Type B pancreatic cell (in vitro differentiated cells): Measurements from ENCODE around the gene PPIB. TPM values are rescaled to one million over a fixed set of nuclear protein-coding genes. Genes with fewer than 3 reads are reported as not detected.
A peak's percentile ranks its signal among the peaks of the same experiment; 100 is the strongest.
"Not testable (repeated sequence)": the region's sequence is repeated elsewhere in the genome, so short reads cannot be mapped to it uniquely, and the experiment has no call there.

ENCODE experiments used
- DNase-seq: peaks from one replicate; pipeline ENCODE4 v3.0.0; 2021; ENCODE audit warnings: mixed read lengths; ENCODE audit not compliant: unreplicated experiment; ENCODE audit errors: extremely low spot score
- H3K27ac Mint-ChIP-seq: 2 replicates; pipeline ENCODE4 v1.8.0; 2021; ENCODE audit warnings: mild to moderate bottlenecking, mixed read lengths
- H3K27me3 Mint-ChIP-seq: 2 replicates; pipeline ENCODE4 v1.8.0; 2021; ENCODE audit warnings: mixed read lengths
- H3K36me3 Mint-ChIP-seq: 2 replicates; pipeline ENCODE4 v1.8.0; 2021; ENCODE audit warnings: mixed read lengths
- H3K4me1 Mint-ChIP-seq: one replicate; pipeline ENCODE4 v1.8.0; 2021; ENCODE audit warnings: mixed read lengths; ENCODE audit not compliant: unreplicated experiment
- H3K4me3 Mint-ChIP-seq: 2 replicates; pipeline ENCODE4 v1.8.0; 2021; ENCODE audit warnings: mild to moderate bottlenecking, mixed read lengths
- H3K9me3 Mint-ChIP-seq: 2 replicates; pipeline ENCODE4 v1.8.0; 2021; ENCODE audit warnings: mixed read lengths
- total RNA-seq: library from RNA; stranded (reverse); gene quantifications from 2 replicates; pipeline ENCODE4 v1.2.1, GENCODE V29; 2021; ENCODE audit warnings: low replicate concordance
- TF ChIP-seq, protein P1 (sequence below): fragments of 200-600 bp; sonication (generic); conservative IDR thresholded peaks from 2 replicates; pipeline ENCODE4 v1.5.0; 2021; ENCODE audit warnings: antibody characterized with exemption, mild to moderate bottlenecking

Gene PPIB
- total RNA-seq, 1 donor from 2014 or later: 551 TPM

DNA sequence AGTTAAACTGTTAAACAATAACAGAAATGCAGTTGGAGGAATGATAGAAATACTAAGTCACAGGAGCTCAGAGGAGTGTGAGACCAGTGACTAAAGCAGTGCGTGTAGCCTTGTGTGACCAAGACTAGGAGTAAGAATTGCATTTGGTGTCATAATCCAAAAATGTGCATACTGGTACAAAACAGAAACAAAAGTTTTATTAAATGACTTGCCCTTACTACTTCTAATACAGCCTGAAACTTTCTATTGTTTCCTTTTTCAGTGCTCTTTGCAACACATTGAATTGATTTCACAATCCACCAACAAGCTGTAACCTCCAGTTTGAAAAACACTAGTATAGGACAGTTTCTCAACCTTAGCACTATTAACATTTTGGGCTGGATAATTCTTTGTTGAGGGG lies 49.9 kb downstream of the PPIB start:
- peak overlapping the region; percentile 44 for H3K27ac Mint-ChIP-seq
- H3K27me3 Mint-ChIP-seq: no peaks in the 10 kb centered on the region

DNA sequence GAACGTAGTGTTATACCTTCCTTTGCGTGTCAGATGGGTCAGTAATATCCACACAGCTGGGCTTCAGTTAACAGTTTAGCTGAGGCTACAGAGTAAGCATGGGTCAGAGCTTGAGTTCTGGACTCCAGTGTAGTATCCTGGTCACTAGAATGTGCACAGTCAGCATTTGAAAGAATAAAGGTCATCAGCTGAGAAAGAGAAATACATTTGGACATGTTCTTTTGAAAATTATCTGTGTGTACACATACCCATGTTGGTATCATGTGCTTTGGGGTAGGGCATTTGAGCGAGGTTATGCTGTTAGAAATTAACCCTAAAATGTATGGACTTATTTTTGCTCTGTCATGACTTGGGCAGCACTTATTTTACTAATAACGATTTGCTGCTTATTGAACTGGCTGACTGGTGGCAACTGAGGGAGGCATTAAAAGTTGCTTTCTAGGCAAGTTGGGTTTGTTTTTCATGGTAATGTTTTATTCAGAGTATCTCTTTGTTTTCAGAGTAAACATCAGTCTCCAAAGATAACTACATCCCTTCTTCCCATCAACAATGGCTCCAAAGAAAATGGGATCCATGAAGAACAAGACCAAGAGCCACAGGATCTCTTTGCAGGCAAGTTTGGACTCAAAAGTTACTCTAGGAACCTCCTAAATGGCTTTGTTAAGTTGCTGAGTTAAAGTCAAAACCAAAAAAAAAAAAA lies 50.6 kb downstream of the PPIB start:
- H3K27ac Mint-ChIP-seq: peak overlapping the region; percentile 44
- TF ChIP-seq, protein P1, sequence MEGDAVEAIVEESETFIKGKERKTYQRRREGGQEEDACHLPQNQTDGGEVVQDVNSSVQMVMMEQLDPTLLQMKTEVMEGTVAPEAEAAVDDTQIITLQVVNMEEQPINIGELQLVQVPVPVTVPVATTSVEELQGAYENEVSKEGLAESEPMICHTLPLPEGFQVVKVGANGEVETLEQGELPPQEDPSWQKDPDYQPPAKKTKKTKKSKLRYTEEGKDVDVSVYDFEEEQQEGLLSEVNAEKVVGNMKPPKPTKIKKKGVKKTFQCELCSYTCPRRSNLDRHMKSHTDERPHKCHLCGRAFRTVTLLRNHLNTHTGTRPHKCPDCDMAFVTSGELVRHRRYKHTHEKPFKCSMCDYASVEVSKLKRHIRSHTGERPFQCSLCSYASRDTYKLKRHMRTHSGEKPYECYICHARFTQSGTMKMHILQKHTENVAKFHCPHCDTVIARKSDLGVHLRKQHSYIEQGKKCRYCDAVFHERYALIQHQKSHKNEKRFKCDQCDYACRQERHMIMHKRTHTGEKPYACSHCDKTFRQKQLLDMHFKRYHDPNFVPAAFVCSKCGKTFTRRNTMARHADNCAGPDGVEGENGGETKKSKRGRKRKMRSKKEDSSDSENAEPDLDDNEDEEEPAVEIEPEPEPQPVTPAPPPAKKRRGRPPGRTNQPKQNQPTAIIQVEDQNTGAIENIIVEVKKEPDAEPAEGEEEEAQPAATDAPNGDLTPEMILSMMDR: no peak
- peaks cover 17% of the 10 kb centered on the region for H3K36me3 Mint-ChIP-seq
- no peaks in the 10 kb centered on the region for H3K9me3 Mint-ChIP-seq
- H3K4me3 Mint-ChIP-seq: peak overlapping the region; percentile 32
- no peak for DNase-seq
- peaks cover 16% of the 10 kb centered on the region for H3K4me1 Mint-ChIP-seq
- H3K27me3 Mint-ChIP-seq: no peaks in the 10 kb centered on the region

More for the DNA sequence above, 49.9 kb downstream of the PPIB start:
- Mint-ChIP-seq H3K36me3 (peaks cover 19% of the 10 kb centered on the region), H3K4me1 (peaks cover 16% of the 10 kb centered on the region), H3K4me3 (no peak overlapping the region), H3K9me3 (no peaks in the 10 kb centered on the region)
- TF ChIP-seq, protein P1: no peak
- no peak for DNase-seq

DNA sequence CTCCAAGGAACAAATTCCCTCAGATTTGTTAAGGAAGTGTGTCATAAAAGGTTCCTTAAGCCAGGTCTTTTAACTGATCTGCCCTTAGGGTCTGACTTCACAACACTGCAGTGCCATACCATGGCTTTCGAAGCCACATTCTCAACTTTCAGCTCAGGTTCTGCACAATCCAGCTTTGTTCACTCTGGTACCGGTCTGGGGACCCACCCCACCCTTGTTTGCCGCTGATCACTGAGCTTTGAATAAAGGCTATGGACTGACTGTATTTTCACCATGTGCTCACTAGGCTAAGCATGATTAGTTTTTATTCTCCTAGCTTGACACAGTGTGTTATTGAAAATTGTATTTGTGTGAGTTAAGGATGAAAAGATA lies 51.2 kb downstream of the PPIB start:
- DNase-seq: no peak
- peaks cover 20% of the 10 kb centered on the region for H3K4me1 Mint-ChIP-seq
- H3K4me3 Mint-ChIP-seq: no peak overlapping the region
- H3K9me3 Mint-ChIP-seq: no peaks in the 10 kb centered on the region
- H3K36me3 Mint-ChIP-seq: peaks cover 17% of the 10 kb centered on the region
- H3K27me3 Mint-ChIP-seq: no peaks in the 10 kb centered on the region
- TF ChIP-seq, protein P1: no peak
- H3K27ac Mint-ChIP-seq: peak overlapping the region; percentile 44

DNA sequence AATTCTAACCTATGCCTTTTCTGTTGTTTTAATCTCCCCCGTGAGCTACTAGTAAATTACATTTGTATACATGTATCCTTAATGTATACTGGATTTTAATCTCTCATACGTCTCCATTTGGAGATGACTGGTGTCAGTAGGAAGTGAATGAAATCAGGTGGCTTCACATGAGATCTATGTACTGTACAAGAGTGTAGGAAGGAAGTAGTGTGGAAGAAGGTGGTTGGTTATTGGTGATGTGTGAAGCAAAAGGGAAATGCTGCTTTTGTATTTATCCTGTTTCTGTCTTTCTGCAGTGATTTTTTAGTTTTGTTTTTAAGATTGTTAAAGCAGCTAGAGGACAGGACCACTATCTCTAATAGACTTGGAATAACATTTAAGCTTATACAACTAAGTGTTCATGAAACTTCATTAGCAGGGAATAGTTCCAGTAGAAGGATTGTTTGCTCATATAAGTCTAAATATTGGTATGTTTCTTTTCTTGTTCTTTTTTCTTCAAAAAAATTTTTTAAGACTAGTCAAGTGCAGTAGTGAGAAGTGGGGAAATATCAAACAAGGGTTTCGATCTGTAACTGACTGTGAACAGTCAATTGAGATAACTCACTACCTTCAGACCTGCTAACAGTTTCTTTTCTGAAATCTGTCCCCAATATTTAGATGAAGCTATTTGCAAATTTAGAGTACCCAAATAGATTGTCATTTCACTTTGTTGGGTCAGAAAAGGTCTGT lies 51.7 kb downstream of the PPIB start:
- TF ChIP-seq, protein P1: no peak
- Mint-ChIP-seq H3K36me3 (peaks cover 14% of the 10 kb centered on the region), H3K27ac (peak overlapping the region; percentile 44), H3K4me3 (no peak overlapping the region), H3K9me3 (no peaks in the 10 kb centered on the region), H3K27me3 (no peaks in the 10 kb centered on the region), H3K4me1 (peaks cover 20% of the 10 kb centered on the region)
- DNase-seq: no peak

DNA sequence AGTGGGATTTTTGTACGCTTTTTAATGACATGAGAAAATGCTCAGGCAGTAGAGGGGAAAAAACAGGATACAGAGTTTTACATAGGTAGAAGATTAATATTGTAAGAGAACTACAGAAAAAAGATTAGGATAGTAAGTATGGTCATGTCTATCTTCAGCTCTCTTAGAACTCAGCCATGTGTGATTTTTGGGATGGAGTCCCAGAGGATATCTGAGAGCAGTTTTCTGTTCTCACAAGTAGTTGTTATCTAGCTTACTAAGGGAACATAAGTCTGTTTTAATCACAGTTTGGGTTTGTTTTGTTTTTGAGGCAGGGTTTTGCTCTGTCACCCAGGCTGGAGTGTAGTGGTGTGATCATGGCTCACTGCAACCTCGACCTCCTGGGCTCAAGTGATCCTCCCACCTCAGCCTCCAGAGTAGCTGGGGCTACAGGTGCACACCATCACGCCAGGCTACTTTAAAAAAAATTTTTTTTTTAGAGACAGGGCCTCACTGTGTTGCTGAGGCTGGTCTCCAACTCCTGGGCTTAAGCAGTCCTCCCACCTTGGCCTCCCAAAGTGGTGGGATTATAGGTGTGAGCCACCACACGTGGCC lies 52.6 kb downstream of the PPIB start:
- not testable (repeated sequence) for H3K9me3 Mint-ChIP-seq, H3K4me3 Mint-ChIP-seq, H3K27me3 Mint-ChIP-seq, DNase-seq, H3K27ac Mint-ChIP-seq
- Mint-ChIP-seq H3K4me1 (peaks cover 20% of the 10 kb centered on the region), H3K36me3 (peaks cover 11% of the 10 kb centered on the region)

DNA sequence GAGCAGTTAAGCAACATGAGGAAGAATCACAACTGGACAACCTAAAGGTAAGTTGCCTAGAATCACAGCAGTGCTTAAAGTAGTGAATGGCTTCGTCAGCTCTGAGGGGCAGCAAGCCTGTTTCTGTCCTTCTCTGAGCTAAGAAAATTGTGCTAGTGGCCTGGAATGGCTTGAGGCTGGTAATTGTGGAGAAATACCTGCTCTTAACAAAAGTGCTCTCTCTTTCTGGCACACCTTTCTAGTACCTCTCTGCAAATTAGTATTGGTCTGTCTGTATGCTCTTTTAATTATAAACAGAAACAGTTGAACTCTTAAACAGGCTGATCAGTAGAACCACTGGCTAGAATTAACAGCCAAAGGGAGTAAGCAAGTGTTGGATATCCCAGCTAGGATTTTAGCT lies 55.5 kb downstream of the PPIB start:
- Mint-ChIP-seq H3K4me1 (peaks cover 17% of the 10 kb centered on the region), H3K9me3 (no peaks in the 10 kb centered on the region), H3K27me3 (no peaks in the 10 kb centered on the region), H3K36me3 (peaks cover 10% of the 10 kb centered on the region), H3K4me3 (no peak overlapping the region), H3K27ac (no peak overlapping the region)
- DNase-seq: no peak
- TF ChIP-seq, protein P1: no peak
